WTC11 (cell line): Measurements from ENCODE around the gene TP53BP1. TPM values are rescaled to one million over a fixed set of nuclear protein-coding genes. Genes with fewer than 3 reads are reported as not detected.

ENCODE experiments used
- ATAC-seq: fragments of 200-7000 bp; cut with Tn5 transposase; 2 replicates; pipeline ENCODE4 v1.10.0; 2021; ENCODE audit warnings: mild to moderate bottlenecking, moderate library complexity
- CTCF ChIA-PET: fragments of 300-600 bp; sonication (Branson Sonifier 250); formaldehyde crosslinking; loops from one replicate; lab custom pipeline; 2021; ENCODE audit warnings: antibody characterized with exemption; lab: Charles Lee
- POLR2A ChIA-PET: fragments of 350-600 bp; sonication (Branson Sonifier 250); formaldehyde crosslinking; loops from one replicate; lab custom pipeline; 2021; ENCODE audit warnings: antibody characterized with exemption; lab: Charles Lee
- DNase-seq: peaks from one replicate; pipeline ENCODE4 v3.0.0; 2021; ENCODE audit warnings: low spot score
- H3K27ac Mint-ChIP-seq: 2 replicates; pipeline ENCODE4 v1.8.0; 2021; ENCODE audit warnings: mixed read lengths
- H3K27me3 Mint-ChIP-seq: 2 replicates; pipeline ENCODE4 v1.8.0; 2021; ENCODE audit warnings: low read depth, mild to moderate bottlenecking, moderate library complexity, mixed read lengths
- H3K36me3 Mint-ChIP-seq: 2 replicates; pipeline ENCODE4 v1.8.0; 2021; ENCODE audit warnings: mixed read lengths
- H3K4me1 Mint-ChIP-seq: 2 replicates; pipeline ENCODE4 v1.8.0; 2022; ENCODE audit warnings: mixed read lengths
- H3K4me3 Mint-ChIP-seq: 2 replicates; pipeline ENCODE4 v1.8.0; 2021; ENCODE audit warnings: mild to moderate bottlenecking, moderate library complexity, mixed read lengths
- H3K9me3 Mint-ChIP-seq: 2 replicates; pipeline ENCODE4 v1.8.0; 2021; ENCODE audit warnings: mixed read lengths
- ATF1 ChIP-seq: sonication (generic); formaldehyde crosslinking; IDR thresholded peaks from 2 replicates; pipeline ENCODE4 v1.8.1; 2023; ENCODE audit warnings: mild to moderate bottlenecking, moderate library complexity, missing genetic modification reagents
- CBFB ChIP-seq: sonication (generic); formaldehyde crosslinking; IDR thresholded peaks from 2 replicates; pipeline ENCODE4 v1.8.1; 2022; ENCODE audit warnings: mild to moderate bottlenecking, low read depth, missing genetic modification reagents
- E2F1 ChIP-seq: sonication (generic); formaldehyde crosslinking; IDR thresholded peaks from 2 replicates; pipeline ENCODE4 v1.8.0; 2022; ENCODE audit warnings: mild to moderate bottlenecking, missing genetic modification reagents
- EMX1 ChIP-seq: fragments of 250-450 bp; sonication (Bioruptor Pico); IDR thresholded peaks from 2 replicates; pipeline ENCODE4 v1.8.0; 2021; ENCODE audit warnings: mild to moderate bottlenecking
- ETV6 ChIP-seq: sonication (generic); formaldehyde crosslinking; IDR thresholded peaks from 2 replicates; pipeline ENCODE4 v1.8.1; 2022; ENCODE audit warnings: mild to moderate bottlenecking, missing genetic modification reagents
- GRHL2 ChIP-seq: fragments of 250-450 bp; sonication (Bioruptor Pico); IDR thresholded peaks from 2 replicates; pipeline ENCODE4 v1.8.0; 2022; ENCODE audit warnings: mild to moderate bottlenecking, moderate library complexity; ENCODE audit not compliant: insufficient replicate concordance, severe bottlenecking
- NFATC4 ChIP-seq: fragments of 250-450 bp; sonication (Bioruptor Pico); IDR thresholded peaks from 2 replicates; pipeline ENCODE4 v1.9.0; 2021; ENCODE audit warnings: mild to moderate bottlenecking
- NFE2L1 ChIP-seq: sonication (generic); formaldehyde crosslinking; IDR thresholded peaks from 2 replicates; pipeline ENCODE4 v1.8.1; 2023; ENCODE audit warnings: missing genetic modification reagents
- NR1H2 ChIP-seq: sonication (generic); formaldehyde crosslinking; IDR thresholded peaks from 2 replicates; pipeline ENCODE4 v1.9.0; 2021; ENCODE audit warnings: mild to moderate bottlenecking, moderate library complexity, missing genetic modification reagents
- PRRX2 ChIP-seq: fragments of 250-450 bp; sonication (Bioruptor Pico); IDR thresholded peaks from 2 replicates; pipeline ENCODE4 v1.8.0; 2021; ENCODE audit warnings: mild to moderate bottlenecking
- RELA ChIP-seq: sonication (generic); formaldehyde crosslinking; IDR thresholded peaks from 2 replicates; pipeline ENCODE4 v1.8.1; 2022; ENCODE audit warnings: missing genetic modification reagents, mild to moderate bottlenecking, borderline replicate concordance
- SOX15 ChIP-seq: fragments of 250-450 bp; sonication (Bioruptor Pico); IDR thresholded peaks from 2 replicates; pipeline ENCODE4 v1.9.0; 2021; ENCODE audit warnings: mild to moderate bottlenecking
- ZBTB21 ChIP-seq: sonication (generic); formaldehyde crosslinking; IDR thresholded peaks from 2 replicates; pipeline ENCODE4 v1.8.1; 2023; ENCODE audit warnings: mild to moderate bottlenecking, missing genetic modification reagents, borderline replicate concordance
- ZNF423 ChIP-seq: fragments of 250-450 bp; sonication (Bioruptor Pico); IDR thresholded peaks from 2 replicates; pipeline ENCODE4 v2.1.2; 2022; ENCODE audit warnings: mild to moderate bottlenecking, moderate library complexity
- ZNF512 ChIP-seq: sonication (generic); formaldehyde crosslinking; IDR thresholded peaks from 2 replicates; pipeline ENCODE4 v1.8.1; 2022; ENCODE audit warnings: missing genetic modification reagents, borderline replicate concordance
- ZNF671 ChIP-seq: fragments of 250-450 bp; sonication (Bioruptor Pico); IDR thresholded peaks from 2 replicates; pipeline ENCODE4 v1.8.0; 2021; ENCODE audit warnings: mild to moderate bottlenecking
- total RNA-seq: library from RNA; stranded (reverse); gene quantifications from 3 replicates; pipeline ENCODE4 v1.2.3, GENCODE V29; 2021
- TF ChIP-seq, protein P1 (sequence below): fragments of 200-600 bp; IDR thresholded peaks from 2 replicates; pipeline ENCODE4 v1.8.0; 2022; ENCODE audit warnings: antibody characterized with exemption
- TF ChIP-seq, protein P2 (sequence below): fragments of 250-450 bp; sonication (Bioruptor Pico); IDR thresholded peaks from 2 replicates; pipeline ENCODE4 v2.1.2; 2022; ENCODE audit warnings: mild to moderate bottlenecking, moderate library complexity
- TF ChIP-seq, protein P3 (sequence below): sonication (generic); formaldehyde crosslinking; IDR thresholded peaks from 2 replicates; pipeline ENCODE4 v1.8.1; 2023; ENCODE audit warnings: mild to moderate bottlenecking, missing genetic modification reagents
- TF ChIP-seq, protein P4 (sequence below): fragments of 250-450 bp; sonication (Bioruptor Pico); IDR thresholded peaks from 2 replicates; pipeline ENCODE4 v1.9.0; 2021; ENCODE audit warnings: mild to moderate bottlenecking

Gene TP53BP1
- total RNA-seq, 1 experiment from 2014 or later = 67.1 TPM

DNA sequence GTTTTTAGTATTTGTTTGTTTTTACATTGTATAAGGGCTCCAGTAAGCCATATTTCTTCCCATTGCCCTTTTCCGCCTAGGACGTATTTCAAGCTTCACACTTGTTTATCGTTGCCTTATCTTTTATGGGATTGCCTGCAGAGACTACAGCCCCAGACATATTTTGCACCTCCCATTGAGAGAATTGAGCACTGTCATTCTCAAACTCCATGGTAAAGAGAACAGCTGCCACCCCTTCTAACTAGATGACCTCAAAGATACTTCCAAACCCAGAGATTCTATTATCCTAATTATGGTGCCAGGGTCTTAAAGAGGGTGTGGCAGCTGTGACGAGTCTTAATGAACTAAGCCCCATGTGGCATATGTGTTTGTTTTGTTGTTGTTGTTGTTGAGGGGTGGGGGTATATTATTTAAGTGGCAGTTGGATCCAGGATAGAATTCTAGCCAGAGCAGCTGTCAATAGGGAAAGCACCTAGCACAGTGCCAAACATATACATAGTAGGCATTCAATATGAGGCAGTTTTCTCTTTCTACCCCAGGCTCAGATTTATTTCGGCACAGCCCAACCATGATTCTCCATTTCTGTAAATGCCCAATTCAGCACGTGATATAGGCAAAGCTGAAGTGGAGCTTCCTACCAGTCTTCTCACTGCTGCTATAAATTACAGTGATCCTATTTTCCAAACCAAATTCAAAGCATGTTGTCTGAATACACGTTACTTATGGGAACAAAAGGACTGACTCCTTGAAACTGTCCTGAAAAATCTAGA is 932 bp upstream of the TP53BP1 start (continued):
- TF ChIP-seq, protein P1, sequence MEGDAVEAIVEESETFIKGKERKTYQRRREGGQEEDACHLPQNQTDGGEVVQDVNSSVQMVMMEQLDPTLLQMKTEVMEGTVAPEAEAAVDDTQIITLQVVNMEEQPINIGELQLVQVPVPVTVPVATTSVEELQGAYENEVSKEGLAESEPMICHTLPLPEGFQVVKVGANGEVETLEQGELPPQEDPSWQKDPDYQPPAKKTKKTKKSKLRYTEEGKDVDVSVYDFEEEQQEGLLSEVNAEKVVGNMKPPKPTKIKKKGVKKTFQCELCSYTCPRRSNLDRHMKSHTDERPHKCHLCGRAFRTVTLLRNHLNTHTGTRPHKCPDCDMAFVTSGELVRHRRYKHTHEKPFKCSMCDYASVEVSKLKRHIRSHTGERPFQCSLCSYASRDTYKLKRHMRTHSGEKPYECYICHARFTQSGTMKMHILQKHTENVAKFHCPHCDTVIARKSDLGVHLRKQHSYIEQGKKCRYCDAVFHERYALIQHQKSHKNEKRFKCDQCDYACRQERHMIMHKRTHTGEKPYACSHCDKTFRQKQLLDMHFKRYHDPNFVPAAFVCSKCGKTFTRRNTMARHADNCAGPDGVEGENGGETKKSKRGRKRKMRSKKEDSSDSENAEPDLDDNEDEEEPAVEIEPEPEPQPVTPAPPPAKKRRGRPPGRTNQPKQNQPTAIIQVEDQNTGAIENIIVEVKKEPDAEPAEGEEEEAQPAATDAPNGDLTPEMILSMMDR = no peak

GRCh38 chr15:43492266-43492665 is 690 bp downstream of the TP53BP1 start:
- CTCF ChIA-PET = interaction anchor here (1.4 to 5.6 kb wide), 3 partner anchors 19 to 25 kb away, joined by 4 to 80 read pairs (median 30); partner anchors contain the start of gene MAP1A
- peak; percentile 40 for ATAC-seq
- Mint-ChIP-seq H3K27me3 (no peaks in the 10 kb centered on the region), H3K27ac (peak overlapping the region; percentile 100), H3K9me3 (no peaks in the 10 kb centered on the region), H3K36me3 (peaks cover 41% of the 10 kb centered on the region), H3K4me3 (peak overlapping the region; percentile 95), H3K4me1 (peaks cover 32% of the 10 kb centered on the region)
- DNase-seq = no peak
- POLR2A ChIA-PET = interaction anchor here (2.0 kb wide), 1 partner anchor 18 kb away, joined by 19 read pairs; no protein-coding TSS in a partner anchor
- no peak for TF ChIP-seq CBFB (CRISPR knock-in tag)
- TF ChIP-seq ZNF423 (CRISPR knock-in tag) = peak; percentile 51; the same call in 1 of the 2 replicates
- 0 out of 2 replicates have a peak, but pooled peaks have one; percentile 25 for TF ChIP-seq NFE2L1 (CRISPR knock-in tag)
- 0 out of 2 replicates have a peak, but pooled peaks have one; percentile 51 for TF ChIP-seq ETV6 (CRISPR knock-in tag)

DNA sequence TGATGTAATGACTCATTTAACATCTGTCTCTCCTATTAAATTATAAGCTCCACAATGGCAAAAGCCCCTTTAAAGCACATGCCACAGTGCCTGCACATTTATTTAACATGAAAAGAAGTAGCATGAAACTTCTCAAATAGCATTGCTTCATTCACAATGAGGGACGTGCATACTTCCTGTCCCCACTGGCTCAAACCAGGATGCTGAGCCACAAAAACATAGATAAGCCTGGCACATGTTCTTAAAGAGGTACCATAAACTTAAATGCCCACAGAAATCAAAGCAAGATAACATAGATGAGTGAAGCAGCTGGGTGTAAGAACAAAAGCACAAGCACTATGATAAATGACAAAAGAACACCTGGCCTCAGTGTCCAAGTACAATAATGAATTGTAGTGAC is 3.8 kb downstream of the TP53BP1 start:
- peaks cover 28% of the 10 kb centered on the region for H3K4me1 Mint-ChIP-seq
- no peak for ATAC-seq
- no peak overlapping the region for H3K4me3 Mint-ChIP-seq
- peaks cover 59% of the 10 kb centered on the region for H3K36me3 Mint-ChIP-seq
- POLR2A ChIA-PET = no interaction called here
- CTCF ChIA-PET = interaction anchor here (2.7 kb wide), 1 partner anchor 22 kb away, joined by 10 read pairs; no protein-coding TSS in a partner anchor
- no peaks in the 10 kb centered on the region for H3K9me3 Mint-ChIP-seq
- no peak overlapping the region for H3K27ac Mint-ChIP-seq
- no peak for DNase-seq
- H3K27me3 Mint-ChIP-seq = no peaks in the 10 kb centered on the region
- TF ChIP-seq PRRX2 (CRISPR knock-in tag) = no peak
- no peak for TF ChIP-seq SOX15
- no peak for TF ChIP-seq NR1H2 (CRISPR knock-in tag)
- TF ChIP-seq RELA (CRISPR knock-in tag) = no peak
- TF ChIP-seq, protein P1 = no peak
- TF ChIP-seq, protein P2, sequence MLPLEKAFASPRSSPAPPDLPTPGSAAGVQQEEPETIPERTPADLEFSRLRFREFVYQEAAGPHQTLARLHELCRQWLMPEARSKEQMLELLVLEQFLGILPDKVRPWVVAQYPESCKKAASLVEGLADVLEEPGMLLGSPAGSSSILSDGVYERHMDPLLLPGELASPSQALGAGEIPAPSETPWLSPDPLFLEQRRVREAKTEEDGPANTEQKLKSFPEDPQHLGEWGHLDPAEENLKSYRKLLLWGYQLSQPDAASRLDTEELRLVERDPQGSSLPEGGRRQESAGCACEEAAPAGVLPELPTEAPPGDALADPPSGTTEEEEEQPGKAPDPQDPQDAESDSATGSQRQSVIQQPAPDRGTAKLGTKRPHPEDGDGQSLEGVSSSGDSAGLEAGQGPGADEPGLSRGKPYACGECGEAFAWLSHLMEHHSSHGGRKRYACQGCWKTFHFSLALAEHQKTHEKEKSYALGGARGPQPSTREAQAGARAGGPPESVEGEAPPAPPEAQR = no peak
- TF ChIP-seq, protein P3, sequence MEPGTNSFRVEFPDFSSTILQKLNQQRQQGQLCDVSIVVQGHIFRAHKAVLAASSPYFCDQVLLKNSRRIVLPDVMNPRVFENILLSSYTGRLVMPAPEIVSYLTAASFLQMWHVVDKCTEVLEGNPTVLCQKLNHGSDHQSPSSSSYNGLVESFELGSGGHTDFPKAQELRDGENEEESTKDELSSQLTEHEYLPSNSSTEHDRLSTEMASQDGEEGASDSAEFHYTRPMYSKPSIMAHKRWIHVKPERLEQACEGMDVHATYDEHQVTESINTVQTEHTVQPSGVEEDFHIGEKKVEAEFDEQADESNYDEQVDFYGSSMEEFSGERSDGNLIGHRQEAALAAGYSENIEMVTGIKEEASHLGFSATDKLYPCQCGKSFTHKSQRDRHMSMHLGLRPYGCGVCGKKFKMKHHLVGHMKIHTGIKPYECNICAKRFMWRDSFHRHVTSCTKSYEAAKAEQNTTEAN (CRISPR knock-in tag) = no peak
- TF ChIP-seq ZNF671 = no peak
- no peak for TF ChIP-seq EMX1 (CRISPR knock-in tag)
- TF ChIP-seq ZNF423 (CRISPR knock-in tag) = no peak
- no peak for TF ChIP-seq NFATC4 (CRISPR knock-in tag)
- TF ChIP-seq, protein P4, sequence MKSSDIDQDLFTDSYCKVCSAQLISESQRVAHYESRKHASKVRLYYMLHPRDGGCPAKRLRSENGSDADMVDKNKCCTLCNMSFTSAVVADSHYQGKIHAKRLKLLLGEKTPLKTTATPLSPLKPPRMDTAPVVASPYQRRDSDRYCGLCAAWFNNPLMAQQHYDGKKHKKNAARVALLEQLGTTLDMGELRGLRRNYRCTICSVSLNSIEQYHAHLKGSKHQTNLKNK (CRISPR knock-in tag) = no peak
- TF ChIP-seq ATF1 (CRISPR knock-in tag) = no peak
- no peak for TF ChIP-seq E2F1 (CRISPR knock-in tag)
- TF ChIP-seq GRHL2 (CRISPR knock-in tag) = no peak
- no peak for TF ChIP-seq ZNF512 (CRISPR knock-in tag)
- no peak for TF ChIP-seq ZBTB21 (CRISPR knock-in tag)
